SIG-M5 (cell line): ENCODE data around the gene PACS2.

Experiments used
- DNase-seq: peaks from one replicate; lab custom pipeline; 2025; lab: John Stamatoyannopoulos, UW

PACS2 gene

GRCh38 chr14:105368910-105369652, 54.5 kb downstream of the PACS2 start:
- DNase-seq = no peak

DNA sequence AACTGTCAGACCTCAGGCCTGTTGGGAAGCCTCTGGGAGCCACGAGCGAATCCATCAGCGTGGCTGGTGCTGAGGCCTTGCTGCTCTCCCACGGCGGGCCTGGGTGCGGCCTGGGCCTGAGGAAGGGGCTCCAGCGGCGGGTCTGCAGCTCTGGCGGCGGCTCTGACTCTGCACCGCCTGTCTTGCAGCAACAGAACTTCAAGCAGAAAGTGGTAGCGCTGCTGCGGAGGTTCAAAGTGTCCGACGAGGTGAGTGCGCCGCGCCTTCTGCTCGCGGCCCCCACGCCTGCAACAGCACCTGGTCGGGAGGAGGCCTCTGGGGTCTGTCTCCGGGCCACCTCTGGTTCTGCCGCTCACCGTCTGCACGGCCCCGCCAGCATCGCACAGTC, 55.1 kb downstream of the PACS2 start:
- DNase-seq = no peak

GRCh38 chr14:105374389-105374788, 59.8 kb downstream of the PACS2 start:
- no peak for DNase-seq

DNA sequence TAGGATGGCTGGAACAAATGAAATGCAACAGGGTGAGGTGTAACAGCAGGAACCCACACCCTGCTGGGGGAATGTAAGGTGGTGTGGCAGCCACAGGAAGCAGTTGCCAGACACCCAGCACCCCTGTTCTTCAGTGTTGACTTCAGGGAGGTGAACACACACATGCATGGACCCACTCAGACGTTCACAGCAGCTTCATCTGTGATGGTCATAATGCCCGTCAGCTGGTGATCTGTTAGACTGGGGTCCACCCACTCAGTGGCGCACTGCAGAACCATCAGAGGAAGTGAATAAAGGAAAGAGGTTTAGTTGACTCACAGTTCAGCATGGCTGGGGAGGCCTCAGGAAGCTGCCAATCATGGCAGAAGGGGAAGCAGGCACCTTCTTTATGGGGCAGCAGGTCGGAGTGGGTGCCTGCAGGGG, 61.1 kb downstream of the PACS2 start:
- no peak for DNase-seq

- no peak for DNase-seq
These were observed 62.2 kb downstream of the PACS2 start for GRCh38 chr14:105376521-105377440.

- DNase-seq = no peak
These were observed 63.1 kb downstream of the PACS2 start for GRCh38 chr14:105377555-105378182.

- DNase-seq = no peak
These were observed 63.7 kb downstream of the PACS2 start for GRCh38 chr14:105378199-105378598.

- no peak for DNase-seq
These were observed 64.5 kb downstream of the PACS2 start for GRCh38 chr14:105378873-105379685.

GRCh38 chr14:105379946-105380345, 65.4 kb downstream of the PACS2 start:
- DNase-seq = no peak

DNA sequence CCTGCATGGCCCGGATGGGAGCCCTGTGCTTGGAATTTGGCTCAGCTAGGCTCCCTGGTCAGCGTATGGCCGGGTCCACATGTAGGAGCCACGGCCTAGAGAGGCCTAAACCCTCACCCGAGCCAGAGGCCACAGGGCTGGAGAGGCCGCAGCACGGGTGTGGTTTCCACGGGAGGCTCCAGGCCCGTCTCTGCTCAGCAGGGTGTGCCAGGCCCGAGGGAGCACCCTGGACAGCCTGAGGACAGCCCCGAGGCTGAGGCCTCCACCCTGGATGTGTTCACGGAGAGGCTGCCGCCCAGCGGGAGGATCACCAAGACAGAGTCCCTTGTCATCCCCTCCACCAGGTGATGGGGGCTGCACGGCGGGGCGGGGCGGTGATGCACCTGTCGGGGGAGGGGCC, 66.2 kb downstream of the PACS2 start:
- DNase-seq = no peak

- no peak for DNase-seq
These were observed 67.1 kb downstream of the PACS2 start for GRCh38 chr14:105381446-105382342.

DNA sequence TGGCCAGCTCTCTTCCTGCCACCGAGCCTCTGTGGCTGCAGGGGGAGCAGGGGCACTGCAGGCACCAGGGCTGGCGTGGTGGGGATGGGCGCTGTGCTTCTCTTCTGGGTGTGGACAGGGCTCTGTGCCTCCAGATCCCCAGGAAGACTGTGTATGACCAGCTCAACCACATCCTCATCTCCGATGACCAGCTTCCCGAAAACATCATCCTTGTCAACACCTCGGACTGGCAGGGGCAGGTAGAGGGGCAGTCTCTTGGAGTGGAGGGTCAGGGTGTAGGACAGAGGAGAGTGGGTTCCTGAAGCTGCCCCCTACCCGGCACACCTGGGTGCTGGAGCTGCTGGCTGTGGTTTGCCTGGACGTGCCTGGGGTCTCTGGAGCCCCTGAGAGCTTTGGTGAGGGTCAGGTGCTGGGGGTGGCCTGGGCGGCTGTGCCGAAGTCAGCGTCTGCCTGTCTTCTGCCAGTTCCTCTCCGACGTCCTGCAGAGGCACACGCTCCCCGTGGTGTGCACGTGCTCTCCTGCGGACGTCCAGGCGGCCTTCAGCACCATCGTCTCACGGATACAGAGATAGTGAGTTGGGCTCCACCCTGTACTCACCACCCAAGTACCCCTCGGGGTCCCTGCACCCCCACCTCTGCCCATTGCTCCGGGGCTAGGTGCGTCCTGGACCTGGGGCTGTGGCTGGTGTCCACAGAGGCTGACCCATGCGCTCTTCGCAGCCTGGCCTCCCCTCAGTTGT, 68.0 kb downstream of the PACS2 start:
- DNase-seq = no peak

- no peak for DNase-seq
These were observed 68.7 kb downstream of the PACS2 start for GRCh38 chr14:105383083-105383730.

DNA sequence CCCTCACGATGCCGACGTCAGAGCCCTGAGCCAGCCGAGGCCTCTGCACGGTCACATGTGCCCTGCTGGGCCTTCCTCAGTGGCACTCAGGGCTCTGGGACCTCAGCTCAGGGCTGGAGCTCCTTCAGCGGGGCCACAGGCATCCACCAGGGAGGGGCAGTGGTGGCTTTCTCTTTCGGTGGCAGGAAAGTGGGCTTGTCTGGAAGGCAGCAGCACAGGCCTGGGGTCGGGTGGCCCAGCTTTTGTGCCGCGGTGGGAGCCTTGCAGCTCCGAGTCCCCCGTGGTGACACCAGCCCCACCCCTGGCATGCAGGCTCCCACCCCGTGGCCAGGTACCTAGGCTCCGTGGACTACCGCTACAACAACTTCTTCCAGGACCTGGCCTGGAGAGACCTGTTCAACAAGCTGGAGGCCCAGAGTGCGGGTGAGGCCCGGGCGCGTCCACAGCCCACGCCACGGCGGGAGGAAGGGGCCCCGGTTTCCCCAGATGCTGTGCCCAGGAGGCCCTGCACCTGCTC, 69.6 kb downstream of the PACS2 start:
- DNase-seq = no peak

DNA sequence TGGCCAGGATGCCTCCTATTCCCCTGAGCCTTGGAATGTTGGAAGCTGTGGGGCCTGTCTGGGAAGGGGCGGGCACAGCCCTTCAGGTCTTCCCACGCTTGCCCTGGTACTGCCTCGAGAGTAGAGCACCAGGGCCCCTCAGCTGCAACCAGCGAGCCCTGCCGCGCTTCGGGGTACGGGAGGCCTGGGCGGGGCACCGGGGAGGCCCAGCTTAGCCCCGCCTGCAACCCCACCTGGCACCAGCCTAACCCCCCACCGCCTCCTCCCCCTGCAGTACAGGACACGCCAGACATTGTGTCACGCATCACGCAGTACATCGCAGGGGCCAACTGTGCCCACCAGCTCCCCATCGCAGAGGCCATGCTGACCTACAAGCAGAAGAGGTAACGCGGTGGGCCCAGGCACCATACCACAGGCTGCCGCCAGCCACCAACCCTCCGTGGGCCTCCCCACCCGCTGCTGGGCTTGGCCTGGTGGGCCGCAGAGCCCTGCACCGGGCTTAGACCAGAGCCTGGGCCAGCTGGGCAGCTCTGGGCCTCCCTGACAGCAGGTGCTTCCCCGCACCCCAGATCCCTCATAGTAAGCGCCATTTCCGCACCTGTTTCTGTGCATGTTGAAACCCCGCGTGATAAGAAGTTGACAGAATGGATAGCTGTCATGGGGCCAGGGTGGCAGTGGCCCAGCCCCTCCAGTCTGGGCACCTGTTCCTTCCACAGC, 70.2 kb downstream of the PACS2 start:
- DNase-seq = no peak

DNA sequence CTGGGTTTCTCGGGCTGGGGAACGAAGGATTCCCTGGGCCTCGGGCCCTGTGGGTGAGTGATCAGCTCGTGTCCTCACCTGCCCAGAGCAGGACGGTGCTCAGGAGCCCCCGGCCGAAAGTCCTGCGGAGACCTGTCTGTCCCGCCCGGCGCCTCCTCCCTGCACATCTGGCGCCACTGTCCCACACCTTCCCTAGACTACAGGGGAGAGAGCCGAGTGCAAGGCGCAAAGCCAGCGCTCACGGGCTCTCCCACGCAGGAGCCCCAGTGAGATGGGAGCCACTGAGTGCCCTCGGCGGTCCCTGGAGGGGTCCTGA, 70.7 kb downstream of the PACS2 start:
- DNase-seq = no peak

- no peak for DNase-seq
These were observed 71.3 kb downstream of the PACS2 start for GRCh38 chr14:105385698-105386365.
